ENCODE results near the gene FBXO34.
"Not testable (repeated sequence)": the region's sequence is repeated elsewhere in the genome, so short reads cannot be mapped to it uniquely, and the experiment has no call there.

The FBXO34 gene

GRCh38 chr14:55313480-55313879 is 42.3 kb downstream of the FBXO34 start:
- DNase-seq, result no peak

- no peak for DNase-seq
Measured at GRCh38 chr14:55314449-55314848, 43.2 kb downstream of the FBXO34 start.

- no peak for DNase-seq
Measured at GRCh38 chr14:55316564-55316963, 45.3 kb downstream of the FBXO34 start.

GRCh38 chr14:55317542-55318306 is 46.5 kb downstream of the FBXO34 start:
- DNase-seq, result no peak

GRCh38 chr14:55318694-55319093 is 47.5 kb downstream of the FBXO34 start:
- no peak for DNase-seq

- DNase-seq, result no peak
Measured at GRCh38 chr14:55323910-55324309, 52.7 kb downstream of the FBXO34 start.

GRCh38 chr14:55324812-55325211 is 53.6 kb downstream of the FBXO34 start:
- no peak for DNase-seq

GRCh38 chr14:55327179-55327578 is 56.0 kb downstream of the FBXO34 start:
- DNase-seq, result no peak

- DNase-seq, result no peak
Measured at GRCh38 chr14:55328317-55328716, 57.1 kb downstream of the FBXO34 start.

GRCh38 chr14:55329999-55330710 is 58.9 kb downstream of the FBXO34 start:
- no peak for DNase-seq

- no peak for DNase-seq
Measured at GRCh38 chr14:55332654-55333570, 61.7 kb downstream of the FBXO34 start.

GRCh38 chr14:55333711-55334485 is 62.7 kb downstream of the FBXO34 start:
- no peak for DNase-seq

GRCh38 chr14:55336162-55336561 is 64.9 kb downstream of the FBXO34 start:
- no peak for DNase-seq

GRCh38 chr14:55336691-55337090 is 65.5 kb downstream of the FBXO34 start:
- no peak for DNase-seq

GRCh38 chr14:55339770-55340169 is 68.5 kb downstream of the FBXO34 start:
- DNase-seq, result no peak

- no peak for DNase-seq
Measured at GRCh38 chr14:55340482-55340881, 69.3 kb downstream of the FBXO34 start.

GRCh38 chr14:55341781-55342180 is 70.6 kb downstream of the FBXO34 start:
- no peak for DNase-seq

- not testable (repeated sequence) for DNase-seq
Measured at GRCh38 chr14:55344582-55345163, 73.5 kb downstream of the FBXO34 start.

- no peak for DNase-seq
Measured at GRCh38 chr14:55347040-55347439, 75.8 kb downstream of the FBXO34 start.

- DNase-seq, result no peak
Measured at GRCh38 chr14:55347748-55348147, 76.5 kb downstream of the FBXO34 start.

GRCh38 chr14:55348766-55349453 is 77.7 kb downstream of the FBXO34 start:
- no peak for DNase-seq

- no peak for DNase-seq
Measured at GRCh38 chr14:55349565-55349964, 78.3 kb downstream of the FBXO34 start.
